HCT116 (cell line): ENCODE measurements around the gene CBX5. TPM values are rescaled to one million over a fixed set of nuclear protein-coding genes. Genes with fewer than 3 reads are reported as not detected.
"Not testable (repeated sequence)": the region's sequence is repeated elsewhere in the genome, so short reads cannot be mapped to it uniquely, and the experiment has no call there.

Experiments used
- ATAC-seq: fragments of 200-7000 bp; cut with Tn5 transposase; 2 replicates; pipeline ENCODE4 v1.9.1; 2020; ENCODE audit warnings: mild to moderate bottlenecking, moderate library complexity
- BruUV-seq: library from RNA; stranded (reverse); fragments of 400-500 nt; replicated peaks from 2 replicates; lab custom pipeline; 2021; lab: Mats Ljungman, UMichigan
- CTCF ChIA-PET: fragments of 300-600 bp; sonication (Branson Sonifier 250); formaldehyde crosslinking; loops from one replicate; lab custom pipeline; 2021; ENCODE audit warnings: antibody characterized with exemption; lab: Charles Lee
- POLR2A ChIA-PET: fragments of 300-600, 350-600 bp; sonication (Branson Sonifier 250); formaldehyde crosslinking; loops from one replicate; lab custom pipeline; 2021; ENCODE audit warnings: antibody characterized with exemption; lab: Charles Lee
- RAD21 ChIA-PET, 2 experiments: fragments of 300-600 bp; sonication (Branson Sonifier 250); formaldehyde crosslinking; loops; one replicate each; lab custom pipeline; 2023; ENCODE audit warnings: low total read pairs in 2 of 2; ENCODE audit not compliant: uncharacterized antibody in 2 of 2, unreplicated experiment in 2 of 2, low non-redundant PET in 1 of 2; lab: Charles Lee
- DNase-seq: peaks from one replicate; pipeline ENCODE4 v3.0.0-alpha.2; 2010; ENCODE audit warnings: low read depth, low spot score
- H2AFZ ChIP-seq: fragments of 200-600 bp; shearing (Covaris generic), sonication (generic); 2 replicates; pipeline ENCODE4 v1.6.1; 2017; ENCODE audit warnings: low read depth, mixed run types, mixed read lengths, antibody characterized with exemption, low read length; ENCODE audit not compliant: poor library complexity, severe bottlenecking
- H3K27ac ChIP-seq: 2 replicates; pipeline ENCODE4 v1.5.1; 2012; ENCODE audit warnings: low read depth, low read length
- H3K27me3 ChIP-seq: fragments of 200-600 bp; sonication (generic); 2 replicates; pipeline ENCODE4 v1.6.1; 2016; ENCODE audit warnings: mixed run types, low read length, mixed read lengths; ENCODE audit not compliant: insufficient read depth
- H3K36me3 ChIP-seq, 2 experiments: fragments of 200-500 bp in 1 of 2; fragments of 200-600 bp in 1 of 2; sonication (Bioruptor generic) in 1 of 2; sonication (generic) in 1 of 2; 2 replicates each; pipeline versions ENCODE4 v1.5.1 to v1.6.1; 2014 to 2016; ENCODE audit warnings: low read length in 2 of 2, inconsistent platforms in 1 of 2, mixed read lengths in 1 of 2, mixed run types in 1 of 2; ENCODE audit not compliant: insufficient read depth in 2 of 2, control insufficient read depth in 1 of 2
- H3K4me1 ChIP-seq, 2 experiments: fragments of 200-600 bp in 1 of 2; sonication (generic) in 1 of 2; 2 replicates each; pipeline versions ENCODE4 v1.5.1 to v1.6.1; 2012 to 2017; ENCODE audit warnings: low read length in 2 of 2, inconsistent platforms in 1 of 2, mild to moderate bottlenecking in 1 of 2, mixed read lengths in 1 of 2, mixed run types in 1 of 2, moderate library complexity in 1 of 2; ENCODE audit not compliant: insufficient read depth in 2 of 2, control insufficient read depth in 1 of 2
- H3K4me2 ChIP-seq: fragments of 200-600 bp; sonication (generic); 2 replicates; pipeline ENCODE4 v1.6.1; 2017; ENCODE audit warnings: mixed run types, low read length, mixed read lengths
- H3K4me3 ChIP-seq, 2 experiments: fragments of 200-600 bp in 1 of 2; sonication (generic) in 1 of 2; replicated peaks in 1 of 2; 2 replicates each; pipeline ENCODE4 v1.5.1; 2011 to 2016; ENCODE audit warnings: low read length in 2 of 2, control low read depth in 1 of 2, low read depth in 1 of 2, mild to moderate bottlenecking in 1 of 2, mixed read lengths in 1 of 2, mixed run types in 1 of 2
- H3K79me2 ChIP-seq: fragments of 200-600 bp; sonication (generic); 2 replicates; pipeline ENCODE4 v1.6.1; 2017; ENCODE audit warnings: mild to moderate bottlenecking, mixed run types, low read length, moderate library complexity, mixed read lengths; ENCODE audit not compliant: insufficient read depth
- H3K9ac ChIP-seq: fragments of 200-600 bp; sonication (generic); 2 replicates; pipeline ENCODE4 v1.6.1; 2016; ENCODE audit warnings: low read length, mixed read lengths
- H3K9me2 ChIP-seq: fragments of 200-600 bp; sonication (generic), shearing (Covaris generic); 2 replicates; pipeline ENCODE4 v1.6.1; 2017; ENCODE audit warnings: mixed run types, mild to moderate bottlenecking, moderate library complexity; ENCODE audit not compliant: insufficient read depth
- H3K9me3 ChIP-seq, 2 experiments: fragments of 200-500 bp in 1 of 2; fragments of 200-600 bp in 1 of 2; sonication (Bioruptor generic) in 1 of 2; sonication (generic) in 1 of 2; 2 replicates each; pipeline ENCODE4 v1.6.1; 2014 to 2017; ENCODE audit warnings: low read length in 2 of 2, mixed read lengths in 2 of 2, inconsistent platforms in 1 of 2, low read depth in 1 of 2, mild to moderate bottlenecking in 1 of 2, mixed run types in 1 of 2, moderate library complexity in 1 of 2; ENCODE audit not compliant: control insufficient read depth in 1 of 2, insufficient read depth in 1 of 2
- H4K20me1 ChIP-seq: fragments of 200-600 bp; sonication (generic), shearing (Covaris generic); 2 replicates; pipeline ENCODE4 v1.6.1; 2017; ENCODE audit warnings: mixed run types, mild to moderate bottlenecking, moderate library complexity; ENCODE audit not compliant: insufficient read depth
- CEBPB ChIP-seq: IDR thresholded peaks from 2 replicates; pipeline ENCODE4 v1.6.1; 2012; ENCODE audit warnings: low read depth
- EGR1 ChIP-seq: IDR thresholded peaks from 2 replicates; pipeline ENCODE4 v1.6.1; 2012; ENCODE audit warnings: low read depth
- ELF1 ChIP-seq: IDR thresholded peaks from 2 replicates; pipeline ENCODE4 v1.6.1; 2012; ENCODE audit warnings: low read depth, borderline replicate concordance
- EZH2 ChIP-seq: fragments of 200-600 bp; sonication (generic); IDR thresholded peaks from 2 replicates; pipeline ENCODE4 v1.6.1; 2017; ENCODE audit warnings: antibody characterized with exemption, mixed run types
- FOSL1 ChIP-seq: IDR thresholded peaks from 2 replicates; pipeline ENCODE4 v1.6.1; 2012; ENCODE audit warnings: low read depth
- JUND ChIP-seq: IDR thresholded peaks from 2 replicates; pipeline ENCODE4 v1.6.1; 2012
- POLR2AphosphoS5 ChIP-seq: IDR thresholded peaks from 2 replicates; pipeline ENCODE4 v1.6.1; 2011; ENCODE audit warnings: mild to moderate bottlenecking, low read depth, low read length, moderate library complexity
- RAD21 ChIP-seq: IDR thresholded peaks from 2 replicates; pipeline ENCODE4 v1.6.1; 2012; ENCODE audit warnings: low read depth, mild to moderate bottlenecking
- SIN3A ChIP-seq: IDR thresholded peaks from 2 replicates; pipeline ENCODE4 v1.6.1; 2012; ENCODE audit warnings: low read depth
- SRF ChIP-seq: IDR thresholded peaks from 2 replicates; pipeline ENCODE4 v1.6.1; 2012; ENCODE audit warnings: low read depth
- TCF7L2 ChIP-seq: IDR thresholded peaks from 2 replicates; pipeline ENCODE4 v1.7.0; 2011; ENCODE audit warnings: borderline replicate concordance, inconsistent platforms; ENCODE audit not compliant: insufficient read depth, insufficient read length; ENCODE audit errors: extremely low read depth
- ZFX ChIP-seq: fragments of 450-650 bp; IDR thresholded peaks from 2 replicates; pipeline ENCODE4 v1.6.1; 2017
- intact Hi-C: fragments of 100-400 bp; cut with micrococcal nuclease; formaldehyde crosslinking; loops from 2 replicates; pipeline ENCODE4 v1.10.0; 2022
- total RNA-seq: library from RNA; stranded (reverse); gene quantifications from one replicate; pipeline ENCODE4 v1.2.1, GENCODE V29; 2021; ENCODE audit not compliant: unreplicated experiment
- TF ChIP-seq, protein P1 (sequence below), 3 experiments: fragments of 200-600 bp in 1 of 3; sonication (generic) in 1 of 3; IDR thresholded peaks in 2 of 3; conservative IDR thresholded peaks in 1 of 3; 2 replicates each; pipeline ENCODE4 v1.5.1; 2012 to 2017; ENCODE audit warnings: low read depth in 2 of 3, low read length in 2 of 3, antibody characterized with exemption in 1 of 3, borderline replicate concordance in 1 of 3, control low read depth in 1 of 3, mild to moderate bottlenecking in 1 of 3, mixed read lengths in 1 of 3, mixed run types in 1 of 3, moderate library complexity in 1 of 3; ENCODE audit not compliant: insufficient read depth in 1 of 3
- TF ChIP-seq, protein P2 (sequence below): IDR thresholded peaks from 2 replicates; pipeline ENCODE4 v1.6.1; 2011; ENCODE audit warnings: mild to moderate bottlenecking, low read length, moderate library complexity; ENCODE audit not compliant: insufficient replicate concordance; ENCODE audit errors: extremely low read depth
- TF ChIP-seq, protein P3 (sequence below): IDR thresholded peaks from 2 replicates; pipeline ENCODE4 v1.6.1; 2012
- TF ChIP-seq, protein P4 (sequence below): IDR thresholded peaks from 2 replicates; pipeline ENCODE4 v1.6.1; 2012

Gene CBX5
- total RNA-seq, 1 experiment from 2014 or later = 72.3 TPM

DNA sequence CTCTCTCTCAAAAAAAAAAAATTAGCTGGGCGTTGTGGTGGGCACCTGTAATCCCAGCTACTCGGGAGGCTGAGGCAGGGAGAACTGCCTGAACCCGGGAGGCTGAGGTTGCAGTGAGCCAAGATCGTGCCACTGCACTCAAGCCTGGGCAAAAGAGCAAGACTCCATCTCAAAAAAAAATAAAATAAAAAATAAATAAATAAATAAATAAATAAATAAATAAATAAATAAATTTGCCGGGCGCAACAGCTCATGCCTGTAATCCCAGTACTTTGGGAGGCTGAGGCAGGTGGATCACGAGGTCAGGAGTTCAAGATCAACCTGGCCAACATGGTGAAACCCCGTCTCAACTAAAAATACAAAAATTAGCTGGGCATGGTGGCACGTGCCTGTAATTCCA lies 94.6 kb downstream of the CBX5 start:
- H4K20me1 ChIP-seq, RAD21 ChIA-PET, H3K4me3 ChIP-seq, H3K27me3 ChIP-seq, H3K9me2 ChIP-seq, H3K4me2 ChIP-seq, H3K9ac ChIP-seq, H3K27ac ChIP-seq, H3K36me3 ChIP-seq, H3K9me3 ChIP-seq, BruUV-seq, POLR2A ChIA-PET, intact Hi-C loops, CTCF ChIA-PET, H2AFZ ChIP-seq, DNase-seq, ATAC-seq: not testable (repeated sequence)
- Histone ChIP-seq H3K79me2 (peaks cover 22% of the 10 kb centered on the region), H3K4me1 (peaks cover 0 to 12% of the 10 kb centered on the region in 2 experiments; a peak in 3 of 4 replicates)

DNA sequence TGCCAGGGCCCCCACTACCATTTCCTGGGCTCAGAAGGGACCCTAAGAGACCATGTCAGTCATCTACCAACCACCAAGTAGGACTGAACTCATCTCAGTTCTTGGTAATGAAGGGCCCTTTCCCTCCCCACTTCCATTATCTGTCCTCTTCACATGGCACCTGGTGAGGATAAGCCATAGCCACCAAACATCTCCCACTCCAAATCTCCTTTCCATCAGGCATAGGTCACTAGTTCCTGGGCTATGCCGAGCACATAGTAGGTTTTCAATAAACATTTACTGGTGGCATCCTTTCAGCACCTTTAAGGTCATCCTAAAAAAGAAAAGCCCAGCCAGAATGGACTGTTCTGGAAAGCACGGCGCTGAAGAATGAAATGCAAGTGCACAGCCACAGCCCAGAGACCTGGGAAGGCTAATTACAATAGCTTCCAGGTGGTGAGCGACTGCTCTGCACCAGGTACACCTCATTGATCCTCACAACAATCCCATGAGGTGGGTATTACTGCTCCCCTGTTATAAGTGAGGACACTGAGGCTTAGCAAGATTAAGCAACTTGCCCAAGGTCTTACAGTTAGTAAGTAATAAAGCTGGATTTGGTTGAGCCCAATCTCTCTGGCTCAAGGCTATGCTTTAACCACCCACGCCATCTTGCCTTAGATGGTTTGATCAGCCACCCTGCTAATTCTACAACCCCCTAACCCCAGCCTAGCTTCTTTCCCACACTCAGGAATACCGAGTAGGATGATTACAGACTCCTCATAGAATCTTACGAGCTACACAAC lies 95.7 kb downstream of the CBX5 start:
- intact Hi-C loops = no loop called here
- Histone ChIP-seq H3K27ac (no peak overlapping the region), H3K4me3 (no peak overlapping the region), H3K9ac (no peak overlapping the region), H3K36me3 (0 out of 4 replicates have a peak, but pooled peaks cover 0 to 3% of the 10 kb centered on the region in 2 experiments), H3K4me2 (no peak overlapping the region), H3K4me1 (peaks cover 0 to 9% of the 10 kb centered on the region in 2 experiments; a peak in 3 of 4 replicates), H3K9me3 (no peaks in the 10 kb centered on the region), H4K20me1 (no peaks in the 10 kb centered on the region), H3K79me2 (peaks cover 22% of the 10 kb centered on the region), H3K9me2 (no peaks in the 10 kb centered on the region), H3K27me3 (no peaks in the 10 kb centered on the region), H2AFZ (no peak overlapping the region)
- no peak for ATAC-seq
- ChIA-PET RAD21 (interaction anchor here in 1 of 2 experiments (0.6 kb wide), 1 partner anchor 166 kb away, joined by 3 read pairs; no protein-coding TSS in a partner anchor), POLR2A (no interaction called here), CTCF (no interaction called here)
- no peak for DNase-seq
- BruUV-seq = no TSS peak
- no peak for TF ChIP-seq SIN3A
- TF ChIP-seq, protein P1, sequence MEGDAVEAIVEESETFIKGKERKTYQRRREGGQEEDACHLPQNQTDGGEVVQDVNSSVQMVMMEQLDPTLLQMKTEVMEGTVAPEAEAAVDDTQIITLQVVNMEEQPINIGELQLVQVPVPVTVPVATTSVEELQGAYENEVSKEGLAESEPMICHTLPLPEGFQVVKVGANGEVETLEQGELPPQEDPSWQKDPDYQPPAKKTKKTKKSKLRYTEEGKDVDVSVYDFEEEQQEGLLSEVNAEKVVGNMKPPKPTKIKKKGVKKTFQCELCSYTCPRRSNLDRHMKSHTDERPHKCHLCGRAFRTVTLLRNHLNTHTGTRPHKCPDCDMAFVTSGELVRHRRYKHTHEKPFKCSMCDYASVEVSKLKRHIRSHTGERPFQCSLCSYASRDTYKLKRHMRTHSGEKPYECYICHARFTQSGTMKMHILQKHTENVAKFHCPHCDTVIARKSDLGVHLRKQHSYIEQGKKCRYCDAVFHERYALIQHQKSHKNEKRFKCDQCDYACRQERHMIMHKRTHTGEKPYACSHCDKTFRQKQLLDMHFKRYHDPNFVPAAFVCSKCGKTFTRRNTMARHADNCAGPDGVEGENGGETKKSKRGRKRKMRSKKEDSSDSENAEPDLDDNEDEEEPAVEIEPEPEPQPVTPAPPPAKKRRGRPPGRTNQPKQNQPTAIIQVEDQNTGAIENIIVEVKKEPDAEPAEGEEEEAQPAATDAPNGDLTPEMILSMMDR (IDR thresholded peaks at IDR 0.05 in 2 of 3, conservative IDR thresholded peaks at IDR 0.05 in 1 of 3; ENCODE audit: borderline replicate concordance in 1 of 3, insufficient read depth in 1 of 3, low read depth in 2 of 3, low read length in 2 of 3) = no peak
- no peak for TF ChIP-seq FOSL1
- TF ChIP-seq, protein P2, sequence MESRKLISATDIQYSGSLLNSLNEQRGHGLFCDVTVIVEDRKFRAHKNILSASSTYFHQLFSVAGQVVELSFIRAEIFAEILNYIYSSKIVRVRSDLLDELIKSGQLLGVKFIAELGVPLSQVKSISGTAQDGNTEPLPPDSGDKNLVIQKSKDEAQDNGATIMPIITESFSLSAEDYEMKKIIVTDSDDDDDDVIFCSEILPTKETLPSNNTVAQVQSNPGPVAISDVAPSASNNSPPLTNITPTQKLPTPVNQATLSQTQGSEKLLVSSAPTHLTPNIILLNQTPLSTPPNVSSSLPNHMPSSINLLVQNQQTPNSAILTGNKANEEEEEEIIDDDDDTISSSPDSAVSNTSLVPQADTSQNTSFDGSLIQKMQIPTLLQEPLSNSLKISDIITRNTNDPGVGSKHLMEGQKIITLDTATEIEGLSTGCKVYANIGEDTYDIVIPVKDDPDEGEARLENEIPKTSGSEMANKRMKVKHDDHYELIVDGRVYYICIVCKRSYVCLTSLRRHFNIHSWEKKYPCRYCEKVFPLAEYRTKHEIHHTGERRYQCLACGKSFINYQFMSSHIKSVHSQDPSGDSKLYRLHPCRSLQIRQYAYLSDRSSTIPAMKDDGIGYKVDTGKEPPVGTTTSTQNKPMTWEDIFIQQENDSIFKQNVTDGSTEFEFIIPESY = no peak
- TF ChIP-seq EZH2 = no peak
- no peak for TF ChIP-seq TCF7L2
- no peak for TF ChIP-seq ZFX
- TF ChIP-seq, protein P3, sequence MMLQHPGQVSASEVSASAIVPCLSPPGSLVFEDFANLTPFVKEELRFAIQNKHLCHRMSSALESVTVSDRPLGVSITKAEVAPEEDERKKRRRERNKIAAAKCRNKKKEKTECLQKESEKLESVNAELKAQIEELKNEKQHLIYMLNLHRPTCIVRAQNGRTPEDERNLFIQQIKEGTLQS = no peak
- no peak for TF ChIP-seq POLR2AphosphoS5
- no peak for TF ChIP-seq SRF
- no peak for TF ChIP-seq ELF1
- TF ChIP-seq CEBPB = no peak
- TF ChIP-seq JUND = no peak
- TF ChIP-seq EGR1 = no peak
- no peak for TF ChIP-seq RAD21
- TF ChIP-seq, protein P4, sequence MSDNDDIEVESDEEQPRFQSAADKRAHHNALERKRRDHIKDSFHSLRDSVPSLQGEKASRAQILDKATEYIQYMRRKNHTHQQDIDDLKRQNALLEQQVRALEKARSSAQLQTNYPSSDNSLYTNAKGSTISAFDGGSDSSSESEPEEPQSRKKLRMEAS = no peak
